ENCODE data around the gene SPRR4.
"Not testable (repeated sequence)": the region's sequence is repeated elsewhere in the genome, so short reads cannot be mapped to it uniquely, and the experiment has no call there.

SPRR4 gene

DNA sequence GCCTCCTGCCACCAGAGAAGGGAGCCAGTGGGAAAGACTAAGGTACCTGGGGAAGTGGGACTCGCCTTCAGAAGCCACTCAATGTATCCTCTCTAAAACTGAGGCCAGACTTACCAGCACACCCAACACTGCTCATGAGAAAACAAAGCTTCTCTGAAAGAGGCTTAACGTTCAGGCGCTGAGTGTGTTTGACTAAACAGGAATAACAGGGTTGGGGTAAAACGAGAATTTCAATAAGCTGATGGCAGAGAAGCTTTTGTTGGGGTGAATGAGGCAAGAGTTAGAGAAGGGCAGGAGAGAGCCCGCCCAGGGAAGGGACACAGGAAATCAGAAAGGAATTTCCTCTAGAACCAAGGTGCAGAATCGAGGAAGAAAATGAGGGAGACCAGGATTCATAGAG lies 29.4 kb downstream of the SPRR4 start:
- H3K4me3 ChIP-seq (ENCODE audit: low read depth, low read length), result no peak overlapping the region
- DNase-seq (ENCODE audit: low read depth), result no peak

- no peak for DNase-seq (ENCODE audit: low read depth)
- no peak overlapping the region for H3K4me3 ChIP-seq (ENCODE audit: low read depth, low read length)
These were observed 29.8 kb downstream of the SPRR4 start for GRCh38 chr1:153000294-153000693.

DNA sequence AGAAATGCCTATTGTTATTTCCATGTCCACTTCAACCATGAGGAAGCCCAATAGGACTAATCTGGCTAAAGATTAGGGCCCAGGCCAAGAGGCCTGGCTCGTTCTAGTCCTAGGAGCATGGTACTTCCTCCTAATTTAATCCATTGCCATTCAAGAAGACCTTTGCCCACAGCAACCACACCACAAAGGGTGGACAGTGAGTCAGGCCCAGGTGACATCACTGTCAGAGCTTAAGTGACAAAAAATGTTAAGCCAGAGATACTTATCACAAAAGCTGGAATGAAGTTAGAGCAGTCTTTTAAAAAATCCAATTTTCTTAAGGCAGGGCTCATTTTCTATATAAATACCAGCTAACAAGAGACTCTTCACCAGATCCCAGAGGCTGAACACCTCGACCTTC lies 30.9 kb downstream of the SPRR4 start, which contains the start of gene SPRR3:
Gene SPRR3 (plus strand): TSS at position 368 of the 400 bp plus-strand sequence. CDS start 1,272 bp downstream, outside the sequence.
- no peak within 1 kb of the TSS for H3K4me3 ChIP-seq (ENCODE audit: low read depth, low read length)
- no peak for DNase-seq (ENCODE audit: low read depth)

GRCh38 chr1:153011235-153011758 lies 40.8 kb downstream of the SPRR4 start:
- not testable (repeated sequence) for DNase-seq (ENCODE audit: low read depth)

GRCh38 chr1:153021829-153022228 lies 51.4 kb downstream of the SPRR4 start:
- H3K4me3 ChIP-seq (ENCODE audit: low read depth, low read length); DNase-seq (ENCODE audit: low read depth): not testable (repeated sequence)

More at GRCh38 chr1:153011235-153011758, 40.8 kb downstream of the SPRR4 start:
- H3K4me3 ChIP-seq (ENCODE audit: low read depth, low read length), result not testable (repeated sequence)

Data from skeletal muscle cell (primary cell).